Pancreas (tissue), 10 donors: Measurements from ENCODE around the gene ZNF880. TPM values are rescaled to one million over a fixed set of nuclear protein-coding genes. Genes with fewer than 3 reads are reported as not detected.

ENCODE experiments used
- ATAC-seq, 4 donors: fragments of 200-7000 bp; cut with Tn5 transposase; one replicate each; pipeline versions ENCODE4 v1.8.0 to v1.9.1; 2020; ENCODE audit warnings: mild to moderate bottlenecking in 4 of 4, moderate library complexity in 4 of 4
- DNase-seq, 6 donors: peaks; one replicate each; pipeline ENCODE4 v3.0.0-alpha.2; 2020
- FAIRE-seq: peaks from 2 replicates; lab custom pipeline; 2012; peaks lifted over from hg19 to GRCh38; lab: Jason Lieb, UNC
- H3K27ac ChIP-seq, 4 donors: fragments of 200-600 bp; sonication (generic); 1 replicate in 3 of 4; 2 replicates in 1 of 4; pipeline versions ENCODE4 v1.5.0 to v1.8.0; 2020
- H3K27me3 ChIP-seq, 4 donors: fragments of 200-600 bp; one replicate each; pipeline ENCODE4 v1.8.0; 2021
- H3K36me3 ChIP-seq, 3 donors: fragments of 200-600 bp; sonication (generic) in 1 of 3; one replicate each; pipeline versions ENCODE4 v1.5.0 to v1.8.0; 2020 to 2021
- H3K4me1 ChIP-seq, 3 donors: fragments of 200-600 bp; one replicate each; pipeline ENCODE4 v1.8.0; 2021
- H3K4me3 ChIP-seq, 4 donors: fragments of 200-600 bp; sonication (generic) in 2 of 4; one replicate each; pipeline versions ENCODE4 v1.5.0 to v1.8.0; 2020 to 2021
- H3K9me3 ChIP-seq, 4 donors: fragments of 200-600 bp; one replicate each; pipeline ENCODE4 v1.8.0; 2021
- WGBS, 2 donors: extraction: QIAGEN DNeasy Blood & Tissue Kit; methylation state at CpG; one replicate each; pipeline ENCODE4 v1.1.7; 2013; 5-methylcytosine and 5-hydroxymethylcytosine counted together
- intact Hi-C, 3 donors: fragments of 100-400 bp; cut with DNase I; formaldehyde crosslinking; loops; one replicate each; pipeline versions ENCODE4 v1.11.1 to v1.14.2; 2022
- polyA plus RNA-seq, 2 donors: library from polyadenylated mRNA; stranded (reverse); fragments of 200-250 nt; gene quantifications; one replicate each; pipeline ENCODE4 v1.2.3, GENCODE V29; 2013
- total RNA-seq, 6 donors: library from RNA; stranded (reverse); fragmentation: NEBNext Ultra II Directional in 4 of 6; extraction: Animal tissue kit (Norgen Biotek cat#: 25700) in 4 of 6; gene quantifications; one replicate each; pipeline versions ENCODE4 v1.2.1 to v1.2.4, GENCODE V29; 2021 to 2023
- TF ChIP-seq, protein P1 (sequence below), 4 donors: fragments of 200-600 bp; sonication (generic) in 3 of 4; IDR thresholded peaks; one replicate each; pipeline versions ENCODE4 v1.5.0 to v1.8.0; 2021; ENCODE audit warnings: antibody characterized with exemption in 4 of 4
- donor health status: healthy with polysubstance abuse.
- donor health status: DM: no; HTN: no; CAD: no; lungs with moderate emphysema.
- donor health status: DM: no; HTN: no; CAD: no.
- donor health status: control.
- donor health status: control.
- donor health status: Bipolar disorder and iron deficiency.
- donor health status: DM: yes; HTN: yes; CAD: no.
- donor health status: DM: no; HTN: no; CAD: no.
- donor health status: DM: no; HTN: no; CAD: no.
- donor health status: DM: yes; HTN: yes; CAD: no.

The ZNF880 gene
- total and polyA plus RNA-seq, 8 donors = 5.0 to 12.4 (median 7.7) TPM

DNA sequence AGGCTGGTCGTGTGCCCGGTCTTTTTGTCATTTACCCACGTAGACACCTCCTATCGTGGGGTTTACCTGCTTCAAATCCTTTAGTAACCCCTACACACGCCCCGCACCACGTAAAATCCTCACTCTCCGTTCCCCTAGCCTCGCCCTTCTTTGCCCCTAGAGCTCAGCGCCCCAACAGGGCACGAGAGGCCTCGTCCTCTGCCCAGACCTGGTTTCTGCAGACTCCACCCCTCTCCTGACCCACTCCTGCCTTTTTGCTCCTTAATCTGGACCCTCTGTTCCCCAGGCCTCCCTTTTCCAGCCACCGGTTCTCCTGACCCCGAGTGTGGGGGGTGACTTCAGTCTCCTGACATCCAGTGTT, 28.3 kb downstream of the ZNF880 start:
- Histone ChIP-seq H3K9me3 (no peaks in the 10 kb centered on the region), H3K36me3 (peaks cover 3 to 16% (median 7%) of the 10 kb centered on the region in 3 donors), H3K4me3 (peak overlapping the region; percentile 35 to 71 (median 58)), H3K4me1 (no peaks in the 10 kb centered on the region), H3K27me3 (no peaks in the 10 kb centered on the region), H3K27ac (peak overlapping the region; percentile 7 to 64 (median 42))
- ATAC-seq (peak; percentile 39 to 50 (median 46)), FAIRE-seq (no peak), DNase-seq (peak in 1 of 6 donors; percentile 10)
- intact Hi-C loops = no loop called here
- TF ChIP-seq, protein P1, sequence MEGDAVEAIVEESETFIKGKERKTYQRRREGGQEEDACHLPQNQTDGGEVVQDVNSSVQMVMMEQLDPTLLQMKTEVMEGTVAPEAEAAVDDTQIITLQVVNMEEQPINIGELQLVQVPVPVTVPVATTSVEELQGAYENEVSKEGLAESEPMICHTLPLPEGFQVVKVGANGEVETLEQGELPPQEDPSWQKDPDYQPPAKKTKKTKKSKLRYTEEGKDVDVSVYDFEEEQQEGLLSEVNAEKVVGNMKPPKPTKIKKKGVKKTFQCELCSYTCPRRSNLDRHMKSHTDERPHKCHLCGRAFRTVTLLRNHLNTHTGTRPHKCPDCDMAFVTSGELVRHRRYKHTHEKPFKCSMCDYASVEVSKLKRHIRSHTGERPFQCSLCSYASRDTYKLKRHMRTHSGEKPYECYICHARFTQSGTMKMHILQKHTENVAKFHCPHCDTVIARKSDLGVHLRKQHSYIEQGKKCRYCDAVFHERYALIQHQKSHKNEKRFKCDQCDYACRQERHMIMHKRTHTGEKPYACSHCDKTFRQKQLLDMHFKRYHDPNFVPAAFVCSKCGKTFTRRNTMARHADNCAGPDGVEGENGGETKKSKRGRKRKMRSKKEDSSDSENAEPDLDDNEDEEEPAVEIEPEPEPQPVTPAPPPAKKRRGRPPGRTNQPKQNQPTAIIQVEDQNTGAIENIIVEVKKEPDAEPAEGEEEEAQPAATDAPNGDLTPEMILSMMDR (IDR thresholded peaks at IDR 0.05) = no peak
- WGBS, 2 donors = 3% methylated on average over 14 of the region's 14 CpGs

DNA sequence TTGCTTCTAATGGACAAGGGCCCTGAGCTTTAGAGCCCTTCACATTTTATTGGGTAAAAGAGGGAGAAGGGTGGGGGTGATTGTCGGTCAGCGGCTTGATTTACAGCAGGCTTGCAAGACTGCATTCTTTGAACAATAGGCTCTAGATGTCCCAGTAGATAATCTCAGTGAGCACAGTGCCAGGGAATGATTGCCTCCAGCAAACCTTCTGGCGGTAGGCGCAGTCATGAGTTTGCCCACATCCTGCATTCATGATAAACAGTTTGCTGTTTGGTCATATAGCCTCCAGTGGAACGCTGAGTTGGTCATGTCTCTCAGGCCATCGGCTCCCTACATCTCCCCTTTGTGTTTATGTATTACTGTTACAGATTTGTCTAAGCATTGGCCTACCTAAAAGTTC, 40.6 kb downstream of the ZNF880 start:
- WGBS, 2 donors = 97 to 100% methylated on average over 6 of the region's 6 CpGs
- intact Hi-C loops = no loop called here
- H3K27ac ChIP-seq = no peak overlapping the region
- TF ChIP-seq, protein P1 (IDR thresholded peaks at IDR 0.05) = no peak
- no peaks in the 10 kb centered on the region for H3K4me1 ChIP-seq
- FAIRE-seq = no peak
- no peak for ATAC-seq
- H3K36me3 ChIP-seq = peaks cover 7 to 55% (median 24%) of the 10 kb centered on the region in 3 donors
- no peaks in the 10 kb centered on the region for H3K27me3 ChIP-seq
- no peak for DNase-seq
- H3K9me3 ChIP-seq = no peaks in the 10 kb centered on the region
- no peak overlapping the region for H3K4me3 ChIP-seq

DNA sequence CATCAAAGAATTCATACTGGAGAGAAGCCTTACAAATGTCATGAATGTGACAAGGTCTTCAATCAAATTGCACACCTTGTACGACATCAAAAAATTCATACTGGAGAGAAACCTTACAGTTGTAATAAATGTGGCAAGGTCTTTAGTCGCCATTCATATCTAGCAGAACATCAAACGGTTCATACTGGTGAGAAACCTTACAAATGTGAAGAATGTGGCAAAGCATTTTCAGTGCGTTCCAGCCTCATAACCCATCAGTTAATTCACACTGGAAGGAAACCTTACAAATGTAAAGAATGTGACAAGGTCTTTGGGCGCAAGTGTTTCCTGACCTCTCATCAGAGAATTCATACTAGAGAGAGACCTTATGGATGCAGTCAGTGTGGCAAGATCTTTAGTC, 46.0 kb downstream of the ZNF880 start:
- Histone ChIP-seq H3K27ac (no peak overlapping the region), H3K4me3 (no peak overlapping the region), H3K9me3 (peaks cover 0 to 8% (median 3%) of the 10 kb centered on the region in 4 donors), H3K27me3 (no peaks in the 10 kb centered on the region), H3K36me3 (peaks cover 0 to 7% (median 0%) of the 10 kb centered on the region in 3 donors), H3K4me1 (no peaks in the 10 kb centered on the region)
- no peak for DNase-seq
- ATAC-seq = no peak
- no peak for FAIRE-seq
- TF ChIP-seq, protein P1 (IDR thresholded peaks at IDR 0.05) = no peak
- intact Hi-C loops = no loop called here
- 88 to 90% methylated on average over 5 of the region's 5 CpGs for WGBS, 2 donors

DNA sequence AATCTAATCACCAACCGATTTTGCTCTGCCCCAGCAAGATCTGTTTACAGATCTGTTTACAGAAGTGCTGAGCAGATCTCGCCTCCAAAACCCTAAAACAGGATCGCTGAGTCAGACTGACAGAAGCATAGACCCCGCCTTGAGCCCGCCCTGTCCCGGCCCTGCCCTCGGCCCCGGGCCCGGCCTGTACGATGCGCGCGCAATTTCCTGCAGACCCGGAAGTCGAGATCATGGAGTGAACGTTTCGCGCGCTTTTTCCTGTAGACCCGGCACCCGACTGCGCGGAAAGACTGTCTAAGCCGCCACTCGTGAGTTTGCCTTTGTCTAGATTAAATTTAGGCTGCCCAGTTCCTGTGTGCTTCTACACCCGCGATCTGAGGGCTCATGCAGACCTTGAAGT, 59.2 kb downstream of the ZNF880 start, which contains the start of gene ZNF534:
TSS of gene ZNF534 (plus strand) at position 212 of the 400 bp plus-strand sequence. CDS start 2,327 bp downstream, outside the sequence.
- FAIRE-seq (no peak), ATAC-seq (no peak), DNase-seq (no peak)
- no peak within 1 kb of the TSS for H3K27ac ChIP-seq
- intact Hi-C loops = no loop called here
- H3K4me1 ChIP-seq = no peaks in the 10 kb centered on the region
- H3K36me3 ChIP-seq = no peaks in the 10 kb centered on the region
- 38 to 44% methylated on average over 27 of the region's 27 CpGs for WGBS, 2 donors
- no peaks in the 10 kb centered on the region for H3K9me3 ChIP-seq
- no peak within 1 kb of the TSS for H3K4me3 ChIP-seq
- TF ChIP-seq, protein P1 (IDR thresholded peaks at IDR 0.05) = no peak
- no peaks in the 10 kb centered on the region for H3K27me3 ChIP-seq

Other genes with a start within 250 kb of the ZNF880 start
- 1 to 10 TPM; 3.9 to 9.1 (median 5.5) TPM for gene ZNF616, start 230.0 kb upstream of the ZNF880 start, total RNA-seq
- gene ZNF616, start 230.0 kb upstream of the ZNF880 start, polyA plus RNA-seq = 1 to 10 TPM; 2.4 TPM
- gene ZNF836, start 198.3 kb upstream of the ZNF880 start, total RNA-seq = 1 to 10 TPM; 4.4 to 9.2 (median 7.3) TPM
- gene ZNF836, start 198.3 kb upstream of the ZNF880 start, polyA plus RNA-seq = 1 to 10 TPM; 2.0 to 2.8 TPM
- 100 to 1,000 TPM in 3 of 6 donors, 10 to 100 TPM in 3; 70.9 to 119 (median 99.1) TPM for gene PPP2R1A, start 179.9 kb upstream of the ZNF880 start, total RNA-seq
- gene PPP2R1A, start 179.9 kb upstream of the ZNF880 start, polyA plus RNA-seq = 100 to 1,000 TPM in 1 of 2 donors, 10 to 100 TPM in 1; 89.1 to 108 TPM
- 10 to 100 TPM in 1 of 6 donors, 1 to 10 TPM in 5; 4.9 to 12.5 (median 7.2) TPM for gene ZNF766, start 100.3 kb upstream of the ZNF880 start, total RNA-seq
- gene ZNF766, start 100.3 kb upstream of the ZNF880 start, polyA plus RNA-seq = 1 to 10 TPM; 2.1 to 4.0 TPM
- gene ZNF480, start 72.8 kb upstream of the ZNF880 start, total RNA-seq = 1 to 10 TPM; 4.6 to 9.4 (median 5.2) TPM
- gene ZNF480, start 72.8 kb upstream of the ZNF880 start, polyA plus RNA-seq = 1 to 10 TPM; 2.5 to 3.4 TPM
- gene ZNF610, start 33.7 kb upstream of the ZNF880 start, total RNA-seq = 1 to 10 TPM in 1 of 6 donors, under 1 TPM in 5; 0.44 to 3.0 (median 0.88) TPM
- gene ZNF610, start 33.7 kb upstream of the ZNF880 start, polyA plus RNA-seq = 1 to 10 TPM in 1 of 2 donors, under 1 TPM in 1; 0.87 to 1.9 TPM
- gene ZNF528, start 27.9 kb downstream of the ZNF880 start, total RNA-seq = 10 to 100 TPM in 1 of 6 donors, 1 to 10 TPM in 5; 3.9 to 12.4 (median 6.9) TPM
- gene ZNF528, start 27.9 kb downstream of the ZNF880 start, polyA plus RNA-seq = 1 to 10 TPM; 6.3 to 7.3 TPM
- gene ZNF534, start 59.2 kb downstream of the ZNF880 start, total RNA-seq = not detected
- gene ZNF534, start 59.2 kb downstream of the ZNF880 start, polyA plus RNA-seq = not detected
- gene ZNF578, start 83.6 kb downstream of the ZNF880 start, total RNA-seq = 1 to 10 TPM in 1 of 6 donors, under 1 TPM in 5; 0.16 to 2.0 (median 0.56) TPM
- under 1 TPM; 0.15 to 0.85 TPM for gene ZNF578, start 83.6 kb downstream of the ZNF880 start, polyA plus RNA-seq
- gene ZNF808, start 157.7 kb downstream of the ZNF880 start, total RNA-seq = 10 to 100 TPM in 5 of 6 donors, 1 to 10 TPM in 1; 9.0 to 17.1 (median 10.9) TPM
- gene ZNF808, start 157.7 kb downstream of the ZNF880 start, polyA plus RNA-seq = 1 to 10 TPM; 3.6 to 4.0 TPM
- gene ZNF701, start 200.4 kb downstream of the ZNF880 start, total RNA-seq = 10 to 100 TPM in 1 of 6 donors, 1 to 10 TPM in 5; 4.6 to 13.6 (median 7.4) TPM
- 1 to 10 TPM; 4.2 to 6.6 TPM for gene ZNF701, start 200.4 kb downstream of the ZNF880 start, polyA plus RNA-seq